NCI-H524 treated with DMSO at 0.1 percent for 48 hours (cell line): ENCODE results near the gene OLFML1.

ENCODE experiments used
- DNase-seq: peaks from one replicate; lab custom pipeline; 2025; lab: John Stamatoyannopoulos, UW

Gene OLFML1

GRCh38 chr11:7480113-7480512, 5.2 kb upstream of the OLFML1 start:
- no peak for DNase-seq

- DNase-seq = no peak
Measured at GRCh38 chr11:7484131-7484530, 1.2 kb upstream of the OLFML1 start.

- DNase-seq = no peak
Measured at GRCh38 chr11:7484645-7485044, 661 bp upstream of the OLFML1 start.

- DNase-seq = no peak
Measured at GRCh38 chr11:7486098-7486780, 933 bp downstream of the OLFML1 start.

- no peak for DNase-seq
Measured at GRCh38 chr11:7486781-7487140, 1.5 kb downstream of the OLFML1 start.

GRCh38 chr11:7487360-7487759, 2.1 kb downstream of the OLFML1 start:
- DNase-seq = no peak

GRCh38 chr11:7488681-7489080, 3.4 kb downstream of the OLFML1 start:
- DNase-seq = no peak

GRCh38 chr11:7489376-7489775, 4.1 kb downstream of the OLFML1 start:
- no peak for DNase-seq

GRCh38 chr11:7490054-7490453, 4.7 kb downstream of the OLFML1 start:
- no peak for DNase-seq

- DNase-seq = no peak
Measured at GRCh38 chr11:7490535-7490934, 5.2 kb downstream of the OLFML1 start.

GRCh38 chr11:7492253-7492652, 6.9 kb downstream of the OLFML1 start:
- no peak for DNase-seq

GRCh38 chr11:7493670-7494069, 8.4 kb downstream of the OLFML1 start:
- no peak for DNase-seq

GRCh38 chr11:7494086-7494745, 8.9 kb downstream of the OLFML1 start:
- no peak for DNase-seq

- no peak for DNase-seq
Measured at GRCh38 chr11:7495882-7496551, 10.7 kb downstream of the OLFML1 start.

GRCh38 chr11:7498193-7498592, 12.9 kb downstream of the OLFML1 start:
- no peak for DNase-seq

GRCh38 chr11:7499081-7499480, 13.8 kb downstream of the OLFML1 start:
- no peak for DNase-seq

GRCh38 chr11:7500251-7500650, 14.9 kb downstream of the OLFML1 start:
- no peak for DNase-seq

GRCh38 chr11:7501251-7501650, 15.9 kb downstream of the OLFML1 start:
- DNase-seq = no peak

- no peak for DNase-seq
Measured at GRCh38 chr11:7501894-7502293, 16.6 kb downstream of the OLFML1 start.

- no peak for DNase-seq
Measured at GRCh38 chr11:7506243-7506642, 20.9 kb downstream of the OLFML1 start.

- no peak for DNase-seq
Measured at GRCh38 chr11:7508087-7508486, 22.8 kb downstream of the OLFML1 start.

- DNase-seq = no peak
Measured at GRCh38 chr11:7509966-7510365, 24.7 kb downstream of the OLFML1 start.

- no peak for DNase-seq
Measured at GRCh38 chr11:7511401-7511800, 26.1 kb downstream of the OLFML1 start.
